MCF 10A (cell line): ENCODE data around the gene TP53BP2. TPM values are rescaled to one million over a fixed set of nuclear protein-coding genes. Genes with fewer than 3 reads are reported as not detected.
A peak's percentile ranks its signal among the peaks of the same experiment; 100 is the strongest.

Source experiments
- BruUV-seq: library from RNA; stranded (reverse); fragments of 400-500 nt; replicated peaks from 2 replicates; lab custom pipeline; 2021; lab: Mats Ljungman, UMichigan
- CTCF ChIA-PET: fragments of 300-600 bp; sonication (Branson Sonifier 250); formaldehyde crosslinking; extraction: SDS; loops from one replicate; lab custom pipeline; 2021; ENCODE audit warnings: antibody characterized with exemption, inconsistent platforms; lab: Yijun Ruan, JAX
- POLR2A ChIA-PET: fragments of 300-600, 350-650 bp; sonication (Branson Sonifier 250); formaldehyde crosslinking; extraction: SDS; loops from one replicate; lab custom pipeline; 2020; ENCODE audit warnings: antibody characterized with exemption, inconsistent platforms; lab: Yijun Ruan, JAX
- DNase-seq: peaks from one replicate; pipeline ENCODE4 v3.0.0-alpha.2; 2018; ENCODE audit not compliant: unreplicated experiment
- H3K27ac Mint-ChIP-seq: one replicate; pipeline ENCODE4 v1.8.0; 2022; ENCODE audit warnings: mild to moderate bottlenecking, low read depth, mixed read lengths; ENCODE audit not compliant: unreplicated experiment
- H3K27me3 Mint-ChIP-seq: one replicate; pipeline ENCODE4 v1.8.0; 2022; ENCODE audit warnings: mixed read lengths; ENCODE audit not compliant: insufficient read depth, unreplicated experiment
- H3K36me3 Mint-ChIP-seq: one replicate; pipeline ENCODE4 v1.8.0; 2022; ENCODE audit warnings: mild to moderate bottlenecking, moderate library complexity, mixed read lengths; ENCODE audit not compliant: insufficient read depth, unreplicated experiment
- H3K4me1 Mint-ChIP-seq: one replicate; pipeline ENCODE4 v1.8.0; 2022; ENCODE audit warnings: mixed read lengths; ENCODE audit not compliant: insufficient read depth, unreplicated experiment
- H3K4me3 Mint-ChIP-seq: one replicate; pipeline ENCODE4 v1.8.0; 2022; ENCODE audit warnings: mild to moderate bottlenecking, moderate library complexity, mixed read lengths; ENCODE audit not compliant: unreplicated experiment
- H3K9me3 Mint-ChIP-seq: one replicate; pipeline ENCODE4 v1.8.0; 2022; ENCODE audit warnings: mixed read lengths; ENCODE audit not compliant: unreplicated experiment
- intact Hi-C: fragments of 100-400 bp; cut with micrococcal nuclease; formaldehyde crosslinking; loops from 2 replicates; pipeline ENCODE4 v1.14.1; 2022
- total RNA-seq: library from RNA; stranded (reverse); gene quantifications from 2 replicates; pipeline ENCODE4 v1.2.3, GENCODE V29; 2022
- TF ChIP-seq, protein P1 (sequence below): fragments of 200-600 bp; IDR thresholded peaks from one replicate; pipeline ENCODE4 v1.8.0; 2022; ENCODE audit warnings: antibody characterized with exemption, mild to moderate bottlenecking; ENCODE audit not compliant: unreplicated experiment

TP53BP2 gene
- total RNA-seq, 1 experiment from 2014 or later = 64.0 TPM

DNA sequence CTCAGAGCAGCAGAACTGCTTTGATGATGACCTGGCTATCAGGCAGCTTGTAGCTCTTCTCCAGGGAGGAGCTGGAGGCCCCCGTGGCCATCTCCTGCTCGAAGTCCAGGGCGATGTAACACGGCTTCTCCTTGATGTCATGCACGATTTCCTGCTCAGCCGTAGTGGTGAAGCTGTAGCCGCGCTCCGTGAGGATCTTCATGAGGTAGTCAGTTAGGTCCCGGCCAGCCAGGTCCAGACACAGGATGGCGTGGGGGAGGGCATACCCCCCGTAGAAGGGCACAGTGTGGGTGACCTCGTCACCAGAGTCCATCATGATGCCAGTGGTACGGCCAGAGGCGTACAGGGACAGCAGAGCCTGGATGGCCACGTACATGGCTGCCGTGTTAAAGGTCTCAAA is 18.3 kb upstream of the TP53BP2 start:
- no peak for DNase-seq
- no TSS peak for BruUV-seq
- ChIA-PET CTCF (interaction anchor here (0.7 kb wide), 1 partner anchor 53 kb away, joined by 3 read pairs; no protein-coding TSS in a partner anchor), POLR2A (no interaction called here)
- Mint-ChIP-seq H3K4me3 (no peak overlapping the region), H3K4me1 (peaks cover 14% of the 10 kb centered on the region), H3K27ac (no peak overlapping the region), H3K36me3 (no peaks in the 10 kb centered on the region), H3K9me3 (peaks cover 7% of the 10 kb centered on the region), H3K27me3 (peaks cover 24% of the 10 kb centered on the region)
- intact Hi-C loops = no loop called here
- TF ChIP-seq, protein P1, sequence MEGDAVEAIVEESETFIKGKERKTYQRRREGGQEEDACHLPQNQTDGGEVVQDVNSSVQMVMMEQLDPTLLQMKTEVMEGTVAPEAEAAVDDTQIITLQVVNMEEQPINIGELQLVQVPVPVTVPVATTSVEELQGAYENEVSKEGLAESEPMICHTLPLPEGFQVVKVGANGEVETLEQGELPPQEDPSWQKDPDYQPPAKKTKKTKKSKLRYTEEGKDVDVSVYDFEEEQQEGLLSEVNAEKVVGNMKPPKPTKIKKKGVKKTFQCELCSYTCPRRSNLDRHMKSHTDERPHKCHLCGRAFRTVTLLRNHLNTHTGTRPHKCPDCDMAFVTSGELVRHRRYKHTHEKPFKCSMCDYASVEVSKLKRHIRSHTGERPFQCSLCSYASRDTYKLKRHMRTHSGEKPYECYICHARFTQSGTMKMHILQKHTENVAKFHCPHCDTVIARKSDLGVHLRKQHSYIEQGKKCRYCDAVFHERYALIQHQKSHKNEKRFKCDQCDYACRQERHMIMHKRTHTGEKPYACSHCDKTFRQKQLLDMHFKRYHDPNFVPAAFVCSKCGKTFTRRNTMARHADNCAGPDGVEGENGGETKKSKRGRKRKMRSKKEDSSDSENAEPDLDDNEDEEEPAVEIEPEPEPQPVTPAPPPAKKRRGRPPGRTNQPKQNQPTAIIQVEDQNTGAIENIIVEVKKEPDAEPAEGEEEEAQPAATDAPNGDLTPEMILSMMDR = no peak

DNA sequence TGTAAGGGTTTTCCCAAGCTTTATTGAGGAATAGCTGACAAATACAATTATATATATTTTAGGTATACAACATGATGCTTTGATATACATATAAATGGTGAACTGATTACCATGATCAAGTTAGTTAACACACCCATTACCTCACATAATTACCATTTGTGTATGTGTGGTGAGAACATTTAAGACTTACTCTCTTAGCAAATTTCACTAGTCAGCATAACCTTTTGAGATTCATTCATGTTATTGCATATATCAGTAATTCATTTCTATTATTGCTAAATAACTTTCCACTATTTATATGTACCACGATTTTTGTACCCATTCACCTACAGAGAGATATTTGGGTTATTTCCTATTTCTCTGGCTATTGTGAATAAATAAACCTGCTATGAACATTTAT is 16.2 kb upstream of the TP53BP2 start:
- no peak for DNase-seq
- intact Hi-C loops = no loop called here
- H3K36me3 Mint-ChIP-seq = no peaks in the 10 kb centered on the region
- TF ChIP-seq, protein P1 = no peak
- peaks cover 4% of the 10 kb centered on the region for H3K27me3 Mint-ChIP-seq
- no TSS peak for BruUV-seq
- peaks cover 14% of the 10 kb centered on the region for H3K4me1 Mint-ChIP-seq
- POLR2A ChIA-PET = interaction anchor here (0.8 to 8.7 kb wide), 2 partner anchors 16 to 25 kb away, joined by 3 to 103 read pairs; partner anchors contain the start of gene TP53BP2
- no peak overlapping the region for H3K27ac Mint-ChIP-seq
- no peak overlapping the region for H3K4me3 Mint-ChIP-seq
- CTCF ChIA-PET = interaction anchor here (0.9 kb wide), 1 partner anchor 11 kb away, joined by 4 read pairs; no protein-coding TSS in a partner anchor
- H3K9me3 Mint-ChIP-seq = peaks cover 7% of the 10 kb centered on the region

DNA sequence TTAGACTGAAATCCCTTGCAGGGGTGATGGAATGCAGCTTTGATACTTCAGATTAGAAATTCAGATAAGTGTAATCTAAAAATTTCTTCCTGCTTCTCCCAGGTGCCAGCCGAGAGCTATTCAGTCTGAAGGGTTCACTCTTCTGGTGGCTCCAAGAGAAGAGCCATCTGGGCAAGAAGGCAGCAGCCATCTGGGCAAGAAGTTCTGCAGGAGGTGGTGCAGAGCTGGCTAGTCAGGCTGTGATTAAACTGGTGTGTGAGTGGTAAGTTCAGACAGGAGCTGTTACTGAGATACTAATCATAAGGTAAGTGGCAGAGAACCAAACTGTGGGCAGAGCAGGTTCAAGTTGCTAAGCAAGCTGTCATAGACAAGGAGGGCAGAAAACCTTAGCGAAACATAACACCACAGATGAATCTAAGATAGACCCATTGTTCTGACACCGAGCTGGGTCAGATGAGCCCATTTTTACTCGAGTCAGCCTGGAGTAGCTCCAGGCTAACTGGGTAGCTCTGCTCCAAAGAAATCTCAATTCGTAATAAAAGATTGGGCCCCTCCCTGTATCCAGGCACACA is 14.4 kb upstream of the TP53BP2 start:
- intact Hi-C loops = no loop called here
- Mint-ChIP-seq H3K4me1 (peaks cover 14% of the 10 kb centered on the region), H3K9me3 (no peaks in the 10 kb centered on the region), H3K27ac (peak overlapping the region; percentile 18), H3K27me3 (no peaks in the 10 kb centered on the region), H3K4me3 (no peak overlapping the region), H3K36me3 (no peaks in the 10 kb centered on the region)
- BruUV-seq = no TSS peak
- TF ChIP-seq, protein P1 = no peak
- ChIA-PET POLR2A (interaction anchor here (0.6 to 8.7 kb wide), 10 partner anchors 9 to 726 kb away, joined by 3 to 103 read pairs (median 4); partner anchors contain the start of gene TP53BP2), CTCF (interaction anchor here (0.6 to 6.3 kb wide), 10 partner anchors 9 to 294 kb away, joined by 3 to 43 read pairs (median 4); partner anchors contain the start of gene TP53BP2)
- no peak for DNase-seq

DNA sequence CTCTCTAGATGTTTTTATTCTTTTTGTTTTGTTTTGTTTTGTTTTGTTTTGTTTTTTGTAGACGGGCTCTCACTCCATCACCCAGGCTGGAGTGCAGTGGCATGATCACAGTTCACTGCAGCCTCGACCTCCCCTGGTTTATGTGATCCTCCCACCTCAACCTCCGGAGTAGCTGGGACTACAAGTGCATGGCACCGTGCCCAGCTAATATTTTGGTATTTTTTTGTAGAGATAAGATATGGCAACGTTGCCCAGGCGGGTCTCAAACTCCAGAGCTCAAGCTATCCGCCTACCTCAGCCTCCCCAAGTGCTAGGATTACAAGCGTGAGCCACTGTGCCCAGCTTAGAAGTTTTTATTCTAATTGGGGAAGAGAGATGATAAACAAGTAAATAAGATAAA is 13.3 kb upstream of the TP53BP2 start:
- Mint-ChIP-seq H3K4me3 (no peak overlapping the region), H3K27me3 (no peaks in the 10 kb centered on the region), H3K4me1 (peaks cover 14% of the 10 kb centered on the region), H3K36me3 (no peaks in the 10 kb centered on the region), H3K27ac (no peak overlapping the region), H3K9me3 (no peaks in the 10 kb centered on the region)
- DNase-seq = no peak
- no TSS peak for BruUV-seq
- ChIA-PET POLR2A (interaction anchor here (0.5 to 8.7 kb wide), 2 partner anchors 13 to 18 kb away, joined by 3 to 103 read pairs; partner anchors contain the start of gene TP53BP2), CTCF (interaction anchor here (0.5 to 6.3 kb wide), 9 partner anchors 8 to 655 kb away, joined by 3 to 43 read pairs (median 3); partner anchors contain the start of gene TP53BP2)
- TF ChIP-seq, protein P1 = no peak
- intact Hi-C loops = no loop called here
